NCI-H1694 (cell line): ENCODE data around the gene TCTN1.
"Not testable (repeated sequence)": the region's sequence is repeated elsewhere in the genome, so short reads cannot be mapped to it uniquely, and the experiment has no call there.

ENCODE experiments used
- DNase-seq: peaks from one replicate; lab custom pipeline; 2025; lab: John Stamatoyannopoulos, UW

The TCTN1 gene

DNA sequence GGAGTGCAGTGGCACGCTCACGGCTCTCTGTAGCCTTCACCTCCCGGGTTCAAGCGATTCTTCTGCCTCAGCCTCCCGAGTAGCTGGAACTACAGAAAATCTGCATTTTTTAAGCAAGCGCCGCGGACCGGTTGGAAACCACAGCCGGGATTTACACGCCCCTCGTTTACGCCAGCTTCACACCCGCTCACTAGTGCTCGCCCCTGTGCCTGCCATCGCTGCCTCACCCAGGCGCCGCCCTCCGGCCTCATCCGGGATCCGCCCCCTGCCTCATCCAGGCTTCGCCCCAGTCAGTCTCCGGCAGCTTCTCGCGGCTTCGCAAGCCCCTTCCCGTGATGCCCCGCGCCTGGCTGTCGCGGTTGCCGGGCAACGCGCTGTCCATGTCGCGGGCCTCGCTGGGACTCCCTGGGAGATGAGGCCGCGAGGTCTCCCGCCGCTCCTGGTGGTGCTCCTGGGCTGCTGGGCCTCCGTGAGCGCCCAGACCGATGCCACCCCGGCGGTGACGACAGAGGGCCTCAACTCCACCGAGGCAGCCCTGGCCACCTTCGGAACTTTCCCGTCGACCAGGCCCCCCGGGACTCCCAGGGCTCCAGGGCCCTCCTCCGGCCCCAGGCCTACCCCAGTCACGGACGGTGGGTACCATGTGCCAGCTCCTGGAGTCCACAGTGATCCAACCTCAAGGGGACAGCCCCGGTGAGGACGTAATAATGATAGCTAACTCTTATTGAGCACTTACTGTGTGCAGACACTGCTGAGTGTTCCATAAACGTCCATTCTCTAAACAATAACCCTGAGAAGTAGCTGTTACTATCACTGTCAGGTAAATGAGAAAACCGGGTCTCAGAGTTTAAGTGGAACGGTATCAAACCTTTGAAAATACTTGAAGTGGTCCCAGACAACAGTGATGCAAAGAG lies at the start of gene TCTN1:
TSS of gene TCTN1 (plus strand) at position 359 of the 914 bp plus-strand sequence. CDS start at position 413, 54 bp downstream.
- DNase-seq, result peak; percentile 68

DNA sequence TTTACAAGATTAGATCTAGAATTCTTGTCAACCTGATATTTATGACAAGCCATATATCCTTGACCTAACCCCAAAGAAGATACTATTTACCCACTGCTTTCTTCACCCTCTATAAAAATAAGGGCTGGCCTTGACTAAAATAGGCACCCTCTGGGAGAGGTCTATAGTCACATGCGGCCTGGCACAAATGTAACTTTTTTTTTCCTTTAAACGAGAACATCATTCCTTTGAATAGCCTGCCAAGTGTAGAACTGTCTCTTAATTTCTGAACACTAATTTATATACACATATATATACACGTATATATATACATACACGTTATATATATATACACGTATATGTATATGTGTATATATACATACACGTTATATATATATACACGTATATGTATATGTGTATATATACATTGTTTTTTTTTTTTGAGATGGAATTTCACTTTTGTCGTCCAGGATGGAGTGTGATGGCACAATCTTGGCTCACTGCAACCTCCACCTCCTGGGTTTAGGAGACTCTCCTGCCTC lies 49.4 kb upstream of the TCTN1 start:
- DNase-seq, result no peak

DNA sequence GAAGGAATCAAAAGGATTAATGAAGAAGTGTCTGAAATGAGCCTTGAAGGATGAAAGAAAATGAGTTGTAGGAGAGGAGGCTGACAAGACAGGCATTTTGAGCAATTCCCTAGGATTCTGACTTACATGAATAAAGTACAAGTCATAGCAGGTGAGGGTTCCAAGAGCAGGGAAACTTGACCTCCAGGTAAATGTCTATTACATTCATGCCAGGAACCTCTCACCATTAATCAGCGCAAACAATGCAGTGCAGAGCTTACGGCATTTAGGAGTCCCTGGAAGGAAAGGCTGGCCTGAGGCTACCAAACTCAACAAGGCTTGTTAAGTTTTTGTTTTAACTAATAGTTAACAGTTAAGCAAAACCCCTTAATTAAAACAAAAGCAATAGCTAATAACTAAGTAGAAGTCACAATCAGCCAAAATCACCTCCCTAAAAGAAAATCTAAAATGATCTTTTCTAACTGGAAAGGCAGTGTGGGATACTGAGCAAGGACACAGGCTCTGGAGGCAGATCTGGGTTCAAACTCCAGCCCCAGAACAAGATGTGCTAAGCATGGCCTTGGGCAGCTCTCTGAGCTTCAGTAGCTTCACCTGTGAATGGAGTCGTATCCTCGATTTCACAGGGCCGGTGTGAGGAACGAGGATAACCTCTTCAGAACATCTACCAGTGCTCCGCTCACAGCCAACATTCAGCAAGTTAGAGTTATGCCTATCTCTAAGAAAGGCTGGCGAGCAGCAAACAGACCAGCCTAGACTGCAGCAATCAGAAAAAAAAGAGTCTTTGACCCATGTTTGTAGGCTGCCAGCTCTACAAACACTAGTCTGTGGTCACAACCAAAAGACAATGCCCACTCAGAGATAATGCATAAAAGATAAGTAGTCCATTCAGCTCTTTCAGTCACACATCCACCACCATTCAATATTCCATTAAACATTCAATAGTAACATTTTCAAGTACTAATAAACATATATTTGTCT lies 47.7 kb upstream of the TCTN1 start:
- no peak for DNase-seq

DNA sequence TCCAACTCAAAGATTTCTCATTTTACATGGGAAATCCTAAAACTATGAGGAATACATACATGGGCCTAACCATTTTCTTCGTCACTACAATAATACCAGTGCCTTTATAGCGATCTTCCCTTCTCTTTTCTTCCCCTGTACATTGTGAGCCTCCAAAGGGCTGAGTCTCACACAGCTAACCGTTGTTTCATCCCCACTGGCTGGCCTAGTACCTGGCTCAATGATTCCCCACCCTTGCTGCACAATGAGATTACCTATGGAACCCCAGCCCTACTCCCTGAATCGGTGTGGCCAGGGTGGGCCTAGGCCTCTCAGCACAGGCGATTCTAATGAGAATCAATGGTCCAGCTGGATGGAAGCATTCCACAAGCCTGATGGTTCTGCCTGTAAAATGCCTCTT lies 46.9 kb upstream of the TCTN1 start:
- DNase-seq, result no peak

DNA sequence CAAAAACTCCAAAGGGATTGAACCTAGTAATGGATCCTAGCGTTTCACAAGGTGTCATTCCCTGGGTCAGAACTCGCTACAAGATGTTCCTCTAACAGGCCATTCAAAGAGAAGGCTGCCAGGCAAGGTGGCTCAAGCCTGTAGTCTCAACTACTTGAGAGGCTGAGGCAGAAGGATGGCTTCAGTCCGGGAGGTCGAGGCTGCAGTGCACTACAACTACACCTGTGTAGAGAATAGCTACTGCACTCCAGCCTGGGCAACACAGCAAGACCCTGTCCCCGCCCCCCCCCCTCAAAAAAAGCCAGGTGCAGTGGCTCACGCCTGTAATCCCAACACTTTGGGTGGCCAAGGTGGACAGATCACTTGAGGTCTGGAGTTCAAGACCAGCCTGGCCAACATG lies 45.2 kb upstream of the TCTN1 start:
- no peak for DNase-seq

DNA sequence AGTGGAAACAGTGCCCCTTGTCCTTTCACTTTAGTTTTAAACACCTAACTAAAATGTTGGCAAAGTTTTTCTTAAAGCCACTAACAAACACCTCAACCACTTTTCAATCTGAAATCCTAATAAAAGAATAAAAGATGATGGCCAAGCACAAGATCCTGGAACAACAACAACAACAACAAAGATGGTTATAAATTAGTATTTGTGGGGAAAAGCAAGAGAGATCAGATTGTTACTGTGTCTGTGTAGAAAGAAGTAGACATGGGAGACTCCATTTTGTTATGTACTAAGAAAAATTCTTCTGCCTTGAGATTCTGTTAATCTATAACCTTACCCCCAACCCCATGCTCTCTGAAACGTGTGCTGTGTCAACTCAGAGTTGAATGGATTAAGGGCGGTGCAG lies 44.1 kb upstream of the TCTN1 start:
- not testable (repeated sequence) for DNase-seq

DNA sequence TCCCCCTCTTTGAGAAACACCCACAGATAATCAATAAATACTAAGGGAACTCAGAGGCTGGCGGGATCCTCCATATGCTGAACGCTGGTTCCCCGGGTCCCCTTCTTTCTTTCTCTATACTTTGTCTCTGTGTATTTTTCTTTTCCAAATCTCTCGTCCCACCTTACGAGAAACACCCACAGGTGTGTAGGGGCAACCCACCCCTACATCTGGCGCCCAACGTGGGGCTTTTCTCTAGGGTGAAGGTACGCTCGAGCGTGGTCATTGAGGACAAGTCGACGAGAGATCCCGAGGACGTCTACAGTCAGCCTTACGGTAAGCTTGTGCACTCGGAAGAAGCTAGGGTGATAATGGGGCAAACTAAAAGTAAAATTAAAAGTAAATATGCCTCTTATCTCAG lies 43.1 kb upstream of the TCTN1 start:
- DNase-seq, result not testable (repeated sequence)

DNA sequence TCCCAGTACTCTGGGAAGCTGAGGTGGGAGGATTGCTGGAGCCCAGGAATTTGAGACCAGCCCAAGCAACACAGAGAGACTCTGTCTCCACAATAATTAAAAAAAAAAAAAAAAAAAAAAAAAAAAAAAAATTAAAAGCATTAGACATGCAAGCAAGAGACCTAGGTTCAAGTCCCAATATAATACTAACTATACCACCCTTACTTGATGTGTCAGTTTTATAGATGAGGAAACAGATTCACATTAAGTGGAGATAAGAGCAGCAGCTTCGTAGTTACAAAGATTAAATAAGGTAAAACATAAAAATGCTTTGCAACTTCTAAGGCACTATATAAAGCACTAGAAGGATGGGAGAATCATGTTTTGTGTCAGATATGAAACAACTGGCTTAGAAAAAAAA lies 39.9 kb upstream of the TCTN1 start:
- DNase-seq, result no peak

DNA sequence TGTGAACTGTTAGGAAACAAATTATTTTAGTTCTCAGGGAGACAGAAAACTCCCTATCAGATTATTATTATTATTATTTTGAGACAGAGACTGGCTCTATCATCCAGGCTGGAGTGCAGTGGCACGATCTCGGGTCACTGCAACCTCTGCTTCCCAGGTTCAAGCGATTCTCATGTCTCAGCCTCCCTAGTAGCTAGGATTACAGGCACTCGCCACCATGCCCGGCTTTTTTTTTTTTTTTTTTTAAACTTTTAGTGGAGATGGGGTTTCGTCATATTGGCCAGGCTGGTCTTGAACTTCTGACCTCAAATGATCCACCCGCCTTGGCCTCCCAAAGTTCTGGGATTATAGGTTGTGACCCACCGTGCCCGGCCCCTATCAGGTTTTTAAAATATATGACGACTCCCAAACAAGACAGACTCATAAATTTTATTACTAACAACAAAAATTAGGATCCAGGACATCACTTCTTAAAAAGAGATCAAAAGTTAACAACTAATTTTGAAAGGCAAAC lies 39.2 kb upstream of the TCTN1 start:
- DNase-seq, result not testable (repeated sequence)

DNA sequence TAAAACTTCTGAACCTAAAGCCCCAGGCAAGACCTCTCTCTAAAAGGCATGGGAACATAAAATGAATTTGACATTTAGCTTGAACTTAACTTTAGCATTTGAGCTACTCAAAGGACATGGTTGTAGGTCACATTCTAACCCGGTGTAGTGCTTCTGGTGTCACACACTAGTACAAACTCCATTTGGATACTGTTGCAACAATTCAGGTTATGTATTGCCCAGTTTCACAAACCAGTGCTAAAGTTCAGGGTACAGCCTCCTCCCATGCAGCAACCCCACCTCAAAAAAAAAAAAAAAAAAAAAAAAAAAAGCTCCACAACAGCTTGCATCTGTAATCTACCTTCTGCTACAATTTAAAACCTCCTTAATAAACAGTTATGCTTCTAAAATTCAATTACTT lies 38.6 kb upstream of the TCTN1 start:
- DNase-seq, result no peak

DNA sequence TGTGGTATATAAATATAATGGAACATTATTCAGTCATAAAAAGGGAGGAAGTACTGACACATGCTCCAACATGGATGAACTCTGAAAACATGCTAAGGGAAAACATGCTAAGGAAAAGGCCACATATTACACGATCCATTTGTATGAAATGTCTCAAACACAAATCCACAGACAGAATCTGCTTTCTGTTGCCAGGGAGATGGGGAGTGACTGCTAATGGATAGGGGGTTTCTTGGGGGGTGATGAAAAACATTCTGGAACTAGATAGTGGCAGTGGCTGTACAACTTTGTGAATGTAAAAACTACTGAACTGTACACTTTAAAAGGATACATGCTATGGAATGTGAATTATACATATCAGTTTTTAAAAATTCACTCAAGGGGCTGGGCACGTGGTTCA lies 37.4 kb upstream of the TCTN1 start:
- no peak for DNase-seq

DNA sequence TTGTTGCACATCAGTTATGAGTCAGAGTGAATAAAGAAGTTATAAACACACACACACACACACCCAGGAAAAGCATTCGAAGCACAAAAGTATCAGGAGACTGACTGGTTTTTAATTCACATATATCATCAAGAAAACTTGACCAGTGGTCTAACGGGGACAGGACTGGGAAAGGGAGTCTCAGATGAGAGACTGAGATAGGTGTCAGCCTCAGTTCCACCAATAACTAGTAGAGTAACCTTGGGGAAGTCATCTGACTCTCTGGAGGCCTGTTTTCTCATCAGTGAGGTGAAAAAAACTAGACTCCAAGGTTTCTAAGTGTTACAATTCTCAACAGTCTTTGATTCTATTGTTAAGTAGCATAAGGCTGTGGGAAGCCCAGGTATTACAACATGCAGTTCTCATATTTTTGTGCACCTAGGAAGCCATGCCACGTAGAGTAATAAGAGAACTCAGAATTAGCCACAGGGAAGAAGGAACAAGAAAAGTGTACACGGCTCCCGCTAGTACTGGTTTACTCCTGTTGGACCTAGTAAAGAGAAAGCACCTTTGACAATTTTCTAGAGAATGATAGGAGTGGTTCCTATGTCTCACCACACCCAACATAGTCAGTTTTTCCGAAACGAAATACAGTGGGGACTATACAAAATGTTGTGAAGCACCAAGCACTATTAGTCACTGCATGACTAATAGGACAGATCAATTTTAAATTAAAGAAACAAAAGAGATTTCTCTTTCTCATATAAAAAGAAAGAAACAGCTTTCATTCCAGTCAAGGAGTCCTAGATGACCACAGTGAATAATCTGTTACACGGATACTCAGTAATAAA lies 35.9 kb upstream of the TCTN1 start:
- DNase-seq, result no peak

DNA sequence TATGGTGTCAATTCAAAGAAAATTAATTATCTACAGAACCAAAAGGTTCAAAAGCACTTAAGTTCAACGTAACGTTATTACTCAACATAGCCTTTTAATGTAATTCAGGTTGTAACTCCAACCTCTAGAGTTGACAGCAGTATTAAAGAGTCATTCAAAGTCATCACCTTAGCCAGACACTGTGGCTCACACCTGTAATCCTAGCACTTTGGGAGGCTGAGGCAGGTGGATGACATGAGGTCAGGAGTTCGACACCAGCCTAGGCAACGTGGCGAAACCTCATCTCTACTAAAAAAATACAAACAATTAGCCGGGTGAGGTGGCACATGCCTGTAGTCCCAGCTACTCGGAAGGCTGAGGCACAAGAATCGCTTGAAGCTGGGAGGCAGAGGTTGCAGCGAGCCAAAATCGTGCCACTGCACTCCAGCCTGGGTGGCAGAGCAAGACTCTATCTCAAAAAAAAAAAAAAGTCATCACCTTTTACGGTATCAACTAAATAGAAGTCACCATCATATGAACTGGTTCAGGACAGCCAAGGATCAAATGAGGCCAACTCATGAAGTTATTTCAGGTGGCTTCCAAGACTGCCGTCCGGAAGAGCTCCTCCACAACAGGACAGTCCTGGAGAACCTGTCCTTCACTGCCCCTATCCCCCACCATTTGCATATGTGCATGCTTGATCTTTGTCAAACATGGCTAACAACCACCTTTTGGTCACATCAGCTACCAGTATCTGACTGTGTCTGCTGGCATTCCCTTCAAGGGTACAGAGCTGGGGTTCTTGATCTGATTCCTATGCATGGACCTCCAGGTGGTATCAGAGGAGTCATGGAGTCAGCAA lies 35.0 kb upstream of the TCTN1 start:
- no peak for DNase-seq

DNA sequence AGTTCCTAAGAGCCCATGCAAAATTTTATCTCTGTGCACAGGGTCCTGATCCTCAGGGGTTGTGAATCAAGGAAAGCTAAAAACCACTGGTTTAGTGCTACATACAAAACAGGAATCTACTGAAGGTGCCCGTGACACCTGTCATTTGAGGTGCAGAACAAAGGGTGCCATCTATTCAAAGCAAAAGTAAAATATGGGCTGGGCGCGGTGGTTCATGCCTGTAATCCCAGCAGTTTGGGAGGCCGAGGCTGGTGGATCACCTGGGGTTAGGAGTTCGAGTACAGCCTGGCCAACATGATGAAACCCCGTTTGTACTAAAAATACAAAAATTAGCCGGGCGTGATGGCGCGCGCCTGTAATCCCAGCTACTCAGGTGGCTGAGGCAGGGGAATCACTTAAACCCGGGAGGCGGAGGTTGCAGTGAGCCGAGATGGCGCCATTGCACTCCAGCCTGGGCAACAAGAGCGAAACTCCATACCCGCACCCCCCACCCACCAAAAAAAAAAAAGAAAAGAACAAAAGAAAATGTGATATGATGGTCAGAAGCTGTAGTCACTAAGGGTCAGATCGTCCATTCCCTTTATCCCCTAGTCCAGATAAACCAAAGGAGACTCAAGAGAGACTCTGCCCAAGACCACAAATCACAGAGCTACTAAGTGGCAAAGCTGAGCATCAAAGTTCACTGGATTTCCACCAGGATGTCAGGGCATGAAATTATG lies 34.2 kb upstream of the TCTN1 start:
- DNase-seq, result no peak

DNA sequence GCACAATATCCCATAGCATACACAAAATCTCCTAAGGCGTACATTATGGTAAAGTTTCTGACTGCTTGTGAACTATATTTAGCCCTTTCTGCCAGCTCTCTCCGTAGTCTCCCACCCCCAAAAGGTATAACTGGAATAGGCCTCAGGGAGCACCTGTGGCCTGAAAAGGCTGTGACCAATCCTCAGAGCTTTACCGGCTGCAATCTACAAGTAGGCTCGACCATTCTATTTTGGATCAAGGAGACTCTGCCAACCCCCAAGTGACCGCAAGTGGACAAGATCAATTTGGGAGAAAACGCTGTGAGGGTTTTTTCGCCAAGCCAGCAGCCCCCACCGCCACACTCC lies 32.0 kb upstream of the TCTN1 start:
- no peak for DNase-seq

DNA sequence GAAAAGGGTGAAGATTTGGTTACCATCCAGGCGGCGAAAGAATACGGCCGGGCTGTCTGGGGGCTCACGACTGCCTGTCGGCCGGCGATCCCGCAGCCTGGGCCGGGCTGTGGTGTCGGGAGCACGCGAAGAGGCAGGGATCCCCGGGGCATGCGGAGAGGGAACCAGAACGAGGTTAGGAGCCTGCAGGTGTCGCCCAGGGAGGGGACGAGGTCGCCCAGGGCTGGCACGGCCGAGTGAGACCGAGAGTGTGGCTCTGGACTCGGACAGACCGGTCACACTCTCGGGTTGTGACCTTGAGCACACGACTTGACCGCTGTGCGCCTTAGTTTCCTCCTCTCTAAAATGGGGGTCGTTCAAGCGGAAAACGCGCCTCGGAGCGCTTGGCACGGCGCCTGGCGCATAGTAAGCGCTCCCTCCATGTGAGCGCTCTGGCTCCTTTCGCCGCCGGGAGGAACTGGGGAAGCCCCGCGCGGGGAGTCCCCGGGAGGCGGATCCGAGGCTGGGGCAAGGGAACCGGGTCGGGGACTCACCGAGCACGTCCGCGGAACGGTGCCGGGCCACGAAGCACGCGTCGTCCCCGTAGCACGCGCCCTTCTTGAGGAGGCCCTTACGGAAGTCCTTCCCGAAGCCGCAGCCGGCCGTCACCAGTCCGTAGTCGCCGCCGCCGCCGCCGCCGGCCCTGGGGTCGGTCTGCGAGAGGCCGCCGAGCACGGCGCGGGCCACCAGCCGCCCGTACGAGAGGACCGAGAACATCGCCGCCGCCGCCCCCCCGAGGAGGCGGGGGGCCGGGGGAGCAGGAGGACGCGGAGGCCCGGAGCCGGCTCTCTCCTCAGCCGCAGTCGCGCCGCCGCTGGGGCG lies 31.4 kb upstream of the TCTN1 start:
- DNase-seq, result no peak

DNA sequence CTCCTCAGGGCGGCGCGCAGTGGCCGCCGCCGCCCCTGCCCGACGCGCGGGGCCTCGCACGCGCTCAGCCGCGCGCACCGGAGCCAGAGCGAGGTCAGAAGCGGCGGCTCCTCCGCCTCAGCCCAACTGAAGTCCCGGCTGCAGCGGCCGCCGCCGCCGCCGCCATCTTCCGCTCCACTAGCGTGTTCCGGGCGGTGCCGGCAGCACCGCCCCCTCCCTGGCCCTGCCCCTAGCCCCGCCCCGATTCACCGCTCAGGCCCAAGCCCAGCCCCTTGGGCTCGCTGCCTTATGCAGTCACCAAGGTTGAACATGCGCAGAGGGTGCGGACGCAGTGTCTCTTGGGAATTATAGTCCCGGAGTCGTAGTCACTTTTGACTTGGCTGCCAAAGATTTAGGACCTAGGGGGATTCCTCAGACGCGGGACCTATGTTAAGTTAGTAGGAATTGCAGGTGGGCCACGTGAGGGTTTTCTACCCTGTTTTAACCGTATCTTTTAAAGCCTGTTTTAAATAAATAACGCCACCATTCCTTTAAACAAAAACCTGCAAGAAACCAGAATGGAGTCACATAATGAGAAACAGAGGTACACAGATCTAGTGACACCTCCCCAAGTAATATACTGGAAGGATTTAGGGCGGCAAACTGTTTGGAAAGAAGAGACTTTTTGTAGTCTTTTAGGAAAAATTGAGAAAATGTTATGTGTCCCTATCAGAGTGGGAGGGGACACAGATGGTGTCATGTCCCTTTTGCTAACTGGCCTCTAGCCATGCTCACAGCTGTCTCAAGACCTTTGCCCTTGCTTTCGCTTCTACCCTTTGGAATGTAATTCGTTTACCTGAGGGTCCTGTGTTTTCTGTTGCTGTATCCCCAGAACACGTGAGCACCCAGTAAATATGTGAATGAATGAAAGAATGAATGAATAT lies 30.5 kb upstream of the TCTN1 start, which contains the start of gene PPTC7:
TSS of gene PPTC7 (minus strand) at position 182 of the 923 bp plus-strand sequence. CDS start 287 bp downstream, outside the sequence.
- DNase-seq, result peak; percentile 94
